Choroid plexus epithelial cell (primary cell): ENCODE results near the gene RDH16.
A peak's percentile ranks its signal among the peaks of the same experiment; 100 is the strongest.

Experiments
- DNase-seq: peaks from one replicate; pipeline ENCODE4 v3.0.0-alpha.2; 2010; ENCODE audit warnings: low read depth
- H3K4me3 ChIP-seq: 2 replicates; pipeline ENCODE4 v1.5.1; 2011; ENCODE audit warnings: low read depth, mild to moderate bottlenecking, control low read depth, low read length, moderate library complexity
- CTCF ChIP-seq: conservative IDR thresholded peaks from 2 replicates; pipeline ENCODE4 v1.5.1; 2011; ENCODE audit warnings: low read depth, mild to moderate bottlenecking, control low read depth, inconsistent platforms, low read length, moderate library complexity

RDH16 gene

GRCh38 chr12:56933826-56934625, 23.4 kb downstream of the RDH16 start, which contains the start of gene SDR9C7:
Gene SDR9C7, minus strand, starts transcription at chr12:56934408. Its CDS starts 147 bp downstream, at chr12:56934261.
- H3K4me3 ChIP-seq = no peak within 1 kb of the TSS
- DNase-seq = no peak
- no peak for TF ChIP-seq CTCF

GRCh38 chr12:56932867-56933266, 24.5 kb downstream of the RDH16 start:
- no peak for DNase-seq
- no peak for TF ChIP-seq CTCF

GRCh38 chr12:56932146-56932545, 25.3 kb downstream of the RDH16 start:
- no peak for TF ChIP-seq CTCF

More at GRCh38 chr12:56932867-56933266, 24.5 kb downstream of the RDH16 start:
- H3K4me3 ChIP-seq = no peak overlapping the region

GRCh38 chr12:56931474-56931978, 25.9 kb downstream of the RDH16 start:
- H3K4me3 ChIP-seq = no peak overlapping the region
- TF ChIP-seq CTCF = no peak
- peak; percentile 79 for DNase-seq

More at GRCh38 chr12:56932146-56932545, 25.3 kb downstream of the RDH16 start:
- DNase-seq = no peak
- no peak overlapping the region for H3K4me3 ChIP-seq

GRCh38 chr12:56930241-56930640, 27.2 kb downstream of the RDH16 start:
- TF ChIP-seq CTCF = no peak
- DNase-seq = no peak
- H3K4me3 ChIP-seq = no peak overlapping the region

- TF ChIP-seq CTCF = no peak
- no peak for DNase-seq
- H3K4me3 ChIP-seq = no peak overlapping the region
Observed at GRCh38 chr12:56929780-56930179, 27.6 kb downstream of the RDH16 start.
